NOMO-1 (cell line): ENCODE data around the gene DTD2.
"Not testable (repeated sequence)": the region's sequence is repeated elsewhere in the genome, so short reads cannot be mapped to it uniquely, and the experiment has no call there.

Source experiments
- DNase-seq, 2 experiments: peaks; one replicate each; lab custom pipeline; 2025; ENCODE audit not compliant: unreplicated experiment in 2 of 2; lab: John Stamatoyannopoulos, UW

The DTD2 gene

DNA sequence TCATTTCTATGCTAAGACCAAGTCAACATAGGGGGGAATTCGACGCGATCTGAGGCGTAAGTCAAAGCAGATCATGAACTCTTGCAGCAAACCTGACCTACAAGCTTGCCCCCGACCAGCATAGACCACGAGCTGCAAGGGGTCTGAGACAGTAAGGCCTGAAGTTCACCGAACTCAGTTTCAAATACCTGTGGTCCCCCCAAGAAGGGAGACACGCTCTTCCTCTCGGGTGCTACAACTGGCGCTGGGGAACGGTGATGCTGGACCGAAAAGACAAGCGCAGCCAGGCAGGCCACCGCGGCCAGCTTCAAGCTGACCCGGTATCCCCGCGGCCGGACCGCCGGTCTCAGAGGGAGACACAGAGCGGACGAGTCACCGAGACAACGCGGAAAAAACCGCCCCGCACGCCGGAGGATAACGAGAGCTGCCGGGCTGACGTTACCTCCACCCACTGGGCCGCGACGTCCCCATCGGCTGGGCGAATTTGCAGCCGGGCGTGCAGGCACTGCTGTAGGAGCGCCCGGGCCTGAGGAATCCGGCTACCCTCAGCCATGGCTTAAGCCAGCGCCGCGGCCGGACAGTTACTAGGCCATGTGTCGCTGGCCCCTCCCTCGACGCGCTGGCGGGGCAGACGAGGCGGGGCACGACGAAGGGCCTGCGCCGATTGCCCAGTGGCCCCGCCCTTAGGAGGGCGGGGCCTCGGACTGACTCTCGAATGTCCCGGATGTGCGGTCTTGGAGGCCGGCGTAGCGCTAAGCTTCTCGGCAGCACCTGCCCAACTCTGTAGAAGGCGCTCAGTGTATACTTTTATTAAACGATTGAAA, at the start of gene DTD2:
DTD2 (minus strand) TSS at position 666 of the 824 bp plus-strand sequence; CDS start at position 553, 113 bp downstream.
- peak; percentile 94 to 96 for DNase-seq

GRCh38 chr14:31505411-31505810, 48.1 kb upstream of the DTD2 start:
- no peak for DNase-seq

DNA sequence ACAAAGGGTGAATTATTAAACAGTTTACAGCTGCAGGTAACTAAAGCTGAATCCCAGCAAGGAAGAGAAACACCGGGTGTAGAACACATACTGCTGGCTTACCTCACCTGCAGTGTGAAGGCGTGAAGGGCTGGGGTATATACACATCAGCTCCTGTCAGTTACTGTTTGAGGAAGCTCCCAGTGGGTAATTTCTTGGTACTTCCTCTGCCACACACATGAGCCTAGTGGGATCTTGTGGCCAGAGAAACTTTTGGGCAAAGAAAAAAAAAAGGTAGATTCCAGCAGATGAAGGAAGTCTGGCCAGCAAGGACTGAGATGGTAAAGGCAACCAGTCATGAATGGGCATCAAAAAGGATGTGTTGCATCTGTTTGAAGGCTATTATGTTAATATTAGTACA, 44.6 kb upstream of the DTD2 start:
- DNase-seq, result no peak

DNA sequence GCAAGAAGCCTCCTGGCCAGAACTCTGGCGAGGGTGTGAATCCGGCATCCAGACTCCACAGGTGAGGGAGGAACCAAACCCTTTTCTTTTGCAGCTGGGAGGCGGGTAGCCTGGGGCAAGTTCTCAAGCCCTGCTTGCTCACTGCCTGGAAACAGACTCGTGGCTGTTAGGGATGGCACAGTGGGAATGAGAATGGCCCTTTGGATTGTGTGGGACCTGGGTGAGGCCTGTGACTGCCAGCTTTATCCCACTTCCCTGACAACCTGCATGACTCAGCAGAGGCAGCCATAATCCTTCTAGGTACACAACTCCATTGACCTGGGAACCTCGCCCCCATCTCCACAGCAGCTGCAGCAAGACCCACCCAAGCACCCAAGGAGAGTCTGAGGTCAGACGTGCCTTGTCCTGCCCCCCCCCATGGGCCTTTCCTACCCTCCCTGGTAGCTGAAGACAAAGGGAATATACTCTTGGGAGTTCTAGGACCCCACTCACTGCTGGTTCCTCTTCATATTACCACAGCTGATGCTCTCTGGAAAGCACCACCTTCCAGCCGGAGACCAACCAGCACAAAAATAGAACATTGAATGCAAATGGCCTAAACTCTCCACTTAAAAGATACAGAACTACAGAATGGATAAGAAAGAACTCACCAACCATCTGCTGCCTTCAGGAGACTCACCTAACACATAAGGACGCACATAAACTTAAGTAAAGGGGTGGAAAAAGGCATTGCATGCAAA, 35.6 kb upstream of the DTD2 start:
- DNase-seq, result no peak

GRCh38 chr14:31489691-31490090, 32.4 kb upstream of the DTD2 start:
- DNase-seq, result peak; percentile 21 to 93

DNA sequence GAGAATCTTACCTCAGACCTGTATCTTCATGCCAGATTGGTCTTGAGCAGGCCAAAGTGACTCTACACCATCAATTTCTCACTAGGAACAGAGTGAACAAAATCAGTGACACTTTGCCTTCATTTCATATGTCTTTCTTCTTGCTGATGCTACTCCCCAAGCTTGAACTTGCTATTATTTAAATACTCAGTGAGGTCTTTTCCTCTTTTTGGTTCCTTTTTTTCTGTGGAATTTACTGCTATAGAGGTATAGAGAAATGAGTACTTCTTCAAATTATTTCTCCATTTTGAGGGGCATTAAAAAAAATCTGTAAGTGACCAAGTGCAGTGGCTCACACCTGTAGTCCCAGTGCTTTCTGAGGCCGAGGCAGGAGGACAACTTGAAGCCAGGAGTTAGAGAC, 30.6 kb upstream of the DTD2 start, which contains the start of gene GPR33:
GPR33 (minus strand) TSS at position 154 of the 400 bp plus-strand sequence. CDS start 4,074 bp downstream, outside the sequence.
- peak; percentile 79 to 91 for DNase-seq

- DNase-seq, result no peak
These were observed 29.5 kb upstream of the DTD2 start for GRCh38 chr14:31486764-31487163.

- peak; percentile 50 to 91 for DNase-seq
These were observed 27.4 kb upstream of the DTD2 start for GRCh38 chr14:31484754-31485153.

GRCh38 chr14:31480156-31480555, 22.9 kb upstream of the DTD2 start:
- DNase-seq, result no peak

DNA sequence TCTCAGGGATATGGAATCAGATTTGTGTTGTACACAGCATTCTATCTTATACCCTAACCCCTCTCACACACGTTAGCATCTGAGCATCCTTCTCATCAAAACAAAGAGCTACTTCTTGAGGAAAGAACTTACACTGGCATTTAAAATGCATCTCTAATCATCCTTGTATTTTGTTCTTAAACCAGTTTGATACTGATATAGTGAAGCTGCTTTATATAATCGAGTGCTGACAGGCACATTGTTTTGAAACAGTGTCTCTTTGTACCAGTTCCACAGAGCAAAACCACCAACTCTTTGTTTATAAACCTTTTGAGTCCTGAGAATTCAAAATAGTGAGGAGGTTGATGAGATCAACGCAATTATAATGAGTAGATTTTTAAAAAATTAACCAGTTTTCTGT, 21.7 kb upstream of the DTD2 start:
- no peak for DNase-seq

GRCh38 chr14:31477248-31477647, 19.9 kb upstream of the DTD2 start:
- no peak for DNase-seq

GRCh38 chr14:31476131-31476866, 19.0 kb upstream of the DTD2 start:
- DNase-seq, result no peak

DNA sequence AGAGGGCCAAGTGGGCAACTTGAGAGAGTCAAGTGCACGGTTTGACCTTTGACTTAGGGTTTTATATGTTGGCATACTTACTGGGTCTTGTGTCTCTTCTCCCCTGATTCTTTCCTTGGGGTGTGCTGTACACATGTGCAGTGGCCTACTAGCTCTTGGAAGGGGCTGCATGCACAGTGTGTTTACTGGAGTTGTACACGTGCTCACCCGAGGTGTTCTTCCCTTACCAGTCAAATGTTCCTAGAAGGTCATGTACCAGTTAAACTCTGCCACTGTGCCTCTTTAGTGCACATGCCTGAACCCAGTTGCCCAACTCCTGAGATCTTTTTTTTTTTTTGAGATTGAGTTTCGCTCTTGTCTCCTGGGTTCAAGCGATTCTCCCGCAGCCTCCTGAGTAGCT, 9.2 kb upstream of the DTD2 start:
- no peak for DNase-seq

DNA sequence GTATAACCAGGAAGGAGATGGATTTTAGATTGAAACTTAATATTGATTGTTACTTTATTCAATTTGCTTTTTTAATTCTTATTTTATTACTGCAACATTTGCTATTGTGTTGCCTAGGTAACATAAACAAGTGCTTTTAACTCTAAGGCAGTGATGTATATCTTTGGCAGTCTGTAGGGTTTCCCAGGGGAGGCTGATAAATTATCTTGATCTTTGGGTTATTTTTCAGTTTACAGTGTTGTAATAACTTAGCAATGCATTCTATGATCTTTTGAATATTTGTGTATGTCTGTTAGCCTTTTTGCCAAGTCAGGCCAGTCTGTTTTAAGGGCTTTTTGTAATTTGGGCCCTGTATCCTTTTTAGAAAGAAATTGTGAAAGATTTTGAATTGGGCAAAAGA, 7.8 kb upstream of the DTD2 start:
- DNase-seq, result no peak

DNA sequence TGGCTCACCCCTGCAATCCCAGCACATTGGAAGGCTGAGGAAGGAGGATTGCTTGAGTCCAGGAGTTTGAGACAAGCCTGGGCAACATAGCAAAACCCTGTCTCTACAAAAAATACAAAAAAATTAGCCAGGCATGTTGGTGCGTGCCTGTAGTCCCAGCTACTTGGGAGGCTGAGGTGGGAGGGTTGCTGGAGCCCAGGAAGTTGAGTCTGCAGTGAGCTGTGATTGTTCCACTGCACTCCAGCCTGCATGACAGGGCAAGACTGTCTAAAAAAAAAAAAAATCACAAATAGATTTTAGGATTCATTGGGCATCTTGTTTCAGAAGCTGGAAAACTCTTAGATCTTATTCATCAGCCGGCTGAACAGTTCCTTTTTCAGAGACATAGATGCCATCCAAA, 5.1 kb upstream of the DTD2 start:
- not testable (repeated sequence) for DNase-seq

- no peak for DNase-seq
These were observed 4.2 kb upstream of the DTD2 start for GRCh38 chr14:31461545-31461944.

- DNase-seq, result no peak
These were observed 656 bp upstream of the DTD2 start for GRCh38 chr14:31457665-31458659.

GRCh38 chr14:31449971-31450610, 7.2 kb downstream of the DTD2 start:
- DNase-seq, result peak in 1 of 2 experiments; percentile 40

GRCh38 chr14:31449136-31449535, 8.2 kb downstream of the DTD2 start:
- DNase-seq, result no peak
